Chondrocyte (in vitro differentiated cells): ENCODE data around the gene FGFR3. TPM values are rescaled to one million over a fixed set of nuclear protein-coding genes. Genes with fewer than 3 reads are reported as not detected.

Source experiments
- DNase-seq: peaks from one replicate; pipeline ENCODE4 v3.0.0; 2021; ENCODE audit warnings: mixed read lengths, low spot score
- H3K27ac Mint-ChIP-seq: one replicate; pipeline ENCODE4 v1.8.0; 2021; ENCODE audit warnings: mild to moderate bottlenecking, moderate library complexity, mixed read lengths; ENCODE audit not compliant: unreplicated experiment
- H3K27me3 Mint-ChIP-seq: 2 replicates; pipeline ENCODE4 v1.8.0; 2021; ENCODE audit warnings: low read depth, mixed read lengths
- H3K36me3 Mint-ChIP-seq: 2 replicates; pipeline ENCODE4 v1.8.0; 2021; ENCODE audit warnings: low read depth, mixed read lengths
- H3K4me1 Mint-ChIP-seq: 2 replicates; pipeline ENCODE4 v1.8.0; 2021; ENCODE audit warnings: low read depth, mild to moderate bottlenecking, mixed read lengths
- H3K4me3 Mint-ChIP-seq: one replicate; pipeline ENCODE4 v1.8.0; 2021; ENCODE audit warnings: mild to moderate bottlenecking, moderate library complexity, mixed read lengths; ENCODE audit not compliant: unreplicated experiment
- H3K9me3 Mint-ChIP-seq: 2 replicates; pipeline ENCODE4 v1.8.0; 2021; ENCODE audit warnings: low read depth, mixed read lengths
- CTCF ChIP-seq: fragments of 200-600 bp; sonication (generic); IDR thresholded peaks from 2 replicates; pipeline ENCODE4 v1.5.0; 2021; ENCODE audit warnings: antibody characterized with exemption, mild to moderate bottlenecking, moderate library complexity
- total RNA-seq: library from RNA; stranded (reverse); gene quantifications from 3 replicates; pipeline ENCODE4 v1.2.1, GENCODE V29; 2021

Gene FGFR3
- total RNA-seq, 1 donor from 2014 or later: 1.3 TPM

GRCh38 chr4:1793496-1793840 is 375 bp downstream of the FGFR3 start:
- Mint-ChIP-seq H3K36me3 (no peaks in the 10 kb centered on the region), H3K9me3 (no peaks in the 10 kb centered on the region), H3K27ac (no peak overlapping the region), H3K4me1 (no peaks in the 10 kb centered on the region), H3K4me3 (no peak overlapping the region), H3K27me3 (peaks cover 3% of the 10 kb centered on the region)
- no peak for TF ChIP-seq CTCF
- no peak for DNase-seq

- Mint-ChIP-seq H3K27me3 (peaks cover 3% of the 10 kb centered on the region), H3K9me3 (no peaks in the 10 kb centered on the region), H3K36me3 (no peaks in the 10 kb centered on the region), H3K27ac (no peak overlapping the region), H3K4me1 (no peaks in the 10 kb centered on the region), H3K4me3 (peak overlapping the region; percentile 28)
- no peak for DNase-seq
- TF ChIP-seq CTCF: no peak
Measured at GRCh38 chr4:1793940-1794808, 1.1 kb downstream of the FGFR3 start.

DNA sequence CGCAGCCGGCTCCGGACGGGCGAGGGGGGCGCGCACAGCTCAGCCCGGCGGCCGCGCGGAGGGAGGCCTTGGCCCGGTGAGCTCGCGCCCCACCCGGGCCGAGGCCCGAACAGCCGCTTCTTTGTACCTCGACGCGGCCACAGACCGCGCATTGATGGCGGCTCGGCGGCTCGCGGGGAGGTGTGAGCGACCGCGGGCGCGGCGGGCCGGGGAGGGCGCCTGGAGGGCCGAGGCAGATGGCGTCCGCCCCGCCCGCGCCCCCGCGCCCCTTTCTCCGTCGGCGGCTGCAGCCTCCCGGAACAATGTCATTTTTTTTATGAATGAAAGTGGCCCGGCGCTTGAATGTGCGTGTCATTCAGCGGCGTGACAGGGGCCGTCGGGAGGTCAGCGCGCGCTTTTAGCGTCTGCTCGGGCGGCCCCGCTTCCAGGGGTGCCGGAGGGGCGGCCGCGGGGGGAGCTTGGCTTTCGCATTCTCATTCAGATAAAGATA is 1.8 kb downstream of the FGFR3 start:
- Mint-ChIP-seq H3K4me3 (no peak overlapping the region), H3K27ac (no peak overlapping the region), H3K4me1 (no peaks in the 10 kb centered on the region), H3K27me3 (peaks cover 3% of the 10 kb centered on the region), H3K9me3 (no peaks in the 10 kb centered on the region), H3K36me3 (no peaks in the 10 kb centered on the region)
- TF ChIP-seq CTCF: no peak
- DNase-seq: no peak

DNA sequence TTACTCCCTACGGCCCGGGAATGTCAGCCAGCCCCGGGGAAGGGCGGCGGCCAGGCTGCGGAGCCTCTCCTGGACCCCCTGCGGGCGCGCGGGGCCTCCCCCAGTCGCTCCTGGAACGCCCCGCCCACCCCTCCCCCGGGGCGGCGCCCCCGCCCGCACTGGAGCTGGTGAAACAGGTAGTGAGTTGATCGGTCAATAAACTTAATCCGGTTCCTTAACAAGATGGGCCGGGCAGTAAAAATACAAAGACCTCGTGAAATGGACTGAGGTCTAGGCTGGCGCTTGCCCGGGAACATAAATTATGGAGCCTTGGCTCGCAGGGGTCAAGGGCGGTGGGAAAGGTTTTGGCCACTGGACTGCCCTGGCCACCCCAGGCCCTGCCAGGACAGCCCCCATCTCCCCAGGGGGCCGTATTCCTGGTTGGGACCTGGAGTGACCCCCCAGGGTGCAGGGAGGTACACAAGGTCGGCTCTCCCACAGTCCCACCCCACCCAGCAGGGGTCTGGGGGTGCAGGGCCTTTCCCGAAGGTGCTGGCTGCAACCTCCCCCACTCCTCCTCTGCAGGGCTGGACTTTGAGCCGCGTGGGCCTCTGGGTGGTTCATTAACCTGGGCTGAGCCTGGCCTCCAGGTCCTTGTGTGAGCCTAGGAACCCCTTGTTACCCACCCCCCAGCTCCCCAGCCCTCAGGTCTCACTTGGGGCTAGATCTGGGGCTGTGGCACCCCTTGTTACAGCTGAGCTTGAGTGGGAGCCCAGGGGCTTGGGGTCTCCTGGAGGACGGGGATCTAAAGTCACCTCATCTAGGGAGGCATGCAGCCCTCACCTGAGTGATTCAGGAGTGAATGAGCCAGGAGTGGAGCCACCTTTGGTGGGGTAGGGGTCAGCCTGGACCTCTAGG is 2.5 kb downstream of the FGFR3 start:
- H3K27me3 Mint-ChIP-seq: peaks cover 3% of the 10 kb centered on the region

More for the DNA sequence above, 2.5 kb downstream of the FGFR3 start:
- H3K27ac Mint-ChIP-seq: no peak overlapping the region
- no peaks in the 10 kb centered on the region for H3K9me3 Mint-ChIP-seq
- H3K4me3 Mint-ChIP-seq: no peak overlapping the region
- no peaks in the 10 kb centered on the region for H3K4me1 Mint-ChIP-seq
- no peaks in the 10 kb centered on the region for H3K36me3 Mint-ChIP-seq
- no peak for TF ChIP-seq CTCF
- no peak for DNase-seq
